ENCODE results near the gene DISP3. TPM values are rescaled to one million over a fixed set of nuclear protein-coding genes. Genes with fewer than 3 reads are reported as not detected.

Gene DISP3
- total and polyA plus RNA-seq, 2 of the 13 experiments (the other 11 are each of a cell fraction or from before 2014, with no cell fraction given): 0.08 to 0.13 TPM

GRCh38 chr1:11558871-11559590 lies 80.1 kb downstream of the DISP3 start (continued):
- TF ChIP-seq STAG1 (CRISPR knock-in tag; IDR thresholded peaks at IDR 0.05): no peak
- TF ChIP-seq TAF1 (CRISPR knock-in tag; IDR thresholded peaks at IDR 0.05): no peak

DNA sequence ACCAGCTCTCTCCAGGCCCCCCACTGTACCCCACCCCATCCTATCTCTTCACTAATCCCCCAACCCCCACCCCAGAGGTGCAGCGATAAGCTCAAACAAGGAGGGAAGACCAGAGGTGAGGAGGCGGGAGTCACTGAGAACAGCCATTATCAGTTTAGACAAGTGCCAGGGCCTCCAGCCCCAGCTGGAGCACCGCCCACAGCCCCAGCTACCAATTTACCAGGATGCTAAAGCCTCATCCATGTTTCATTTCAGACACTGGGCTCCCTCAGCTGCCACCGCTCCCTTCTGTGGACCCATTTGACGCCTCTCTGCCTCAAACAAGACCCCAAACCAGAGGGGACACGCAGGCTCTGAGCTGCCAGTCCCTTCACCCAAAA lies 80.6 kb downstream of the DISP3 start:
- ChIA-PET CTCF (ENCODE audit: low intra/inter-chr PET ratio, low total read pairs) (no interaction called here), POLR2A (no interaction called here)
- FAIRE-seq (no peak), ATAC-seq (no peak), DNase-seq (ENCODE audit: low spot score) (no peak)
- no peak overlapping the region for H3K9ac ChIP-seq (ENCODE audit: insufficient read depth, low read depth, low read length)
- H2AFZ ChIP-seq (ENCODE audit: low read length): no peak overlapping the region
- H3K4me2 ChIP-seq (ENCODE audit: low read depth, low read length): no peak overlapping the region
- in situ Hi-C loops (cut with HindIII; ENCODE audit: extremely low pct_ligation_motif_present, low pct_unique_long_range_greater_than_20kb) (no loop called here), intact Hi-C loops (cut with micrococcal nuclease; ENCODE audit: unreplicated experiment) (no loop called here)
- BruUV-seq (replicated peaks): no TSS peak
- no peaks in the 10 kb centered on the region for H3K9me3 ChIP-seq (ENCODE audit: low read length)
- H3K36me3 ChIP-seq (replicated peaks in 1 of 2; ENCODE audit: control insufficient read depth in 1 of 2, insufficient read depth in 2 of 2, low read length in 2 of 2): no peaks in the 10 kb centered on the region
- H3K4me3 ChIP-seq (replicated peaks in 1 of 3; ENCODE audit: insufficient read depth in 1 of 3, low read depth in 2 of 3, low read length in 3 of 3): no peak overlapping the region
- H3K79me2 ChIP-seq (ENCODE audit: insufficient read depth, low read length): no peaks in the 10 kb centered on the region
- H3K27me3 ChIP-seq (ENCODE audit: control insufficient read depth in 1 of 2, insufficient read depth in 2 of 2, low read length in 2 of 2): peaks cover 1 to 27% of the 10 kb centered on the region in 2 experiments; a peak in 3 of 5 replicates
- no peak overlapping the region for H3K27ac ChIP-seq (ENCODE audit: extremely low read length, insufficient read depth, low read length)
- no peaks in the 10 kb centered on the region for H3K4me1 ChIP-seq (ENCODE audit: insufficient read depth, low read length)
- H4K20me1 ChIP-seq (ENCODE audit: insufficient read depth, low read length): no peaks in the 10 kb centered on the region
- WGBS (ENCODE audit: low lambda C conversion rate): 14% methylated on average over 6 of the region's 6 CpGs
- TF ChIP-seq PHF20 (CRISPR knock-in tag; IDR thresholded peaks at IDR 0.05) (no peak), IKZF4 (CRISPR knock-in tag; IDR thresholded peaks at IDR 0.05; ENCODE audit: borderline replicate concordance, low read depth, not compliant biosample characterization) (no peak), SAFB2 (CRISPR knock-in tag; IDR thresholded peaks at IDR 0.05; ENCODE audit: borderline replicate concordance, low read depth) (no peak), ZNF451 (CRISPR knock-in tag; IDR thresholded peaks at IDR 0.05) (no peak), HMGXB3 (CRISPR knock-in tag; IDR thresholded peaks at IDR 0.05; ENCODE audit: borderline replicate concordance) (no peak), CTCF (CRISPR knock-in tag; IDR thresholded peaks at IDR 0.05) (no peak), CREM (IDR thresholded peaks at IDR 0.05) (no peak), CREM (CRISPR knock-in tag; IDR thresholded peaks at IDR 0.05) (no peak), BCL3 (CRISPR knock-in tag; IDR thresholded peaks at IDR 0.05) (no peak), ZNF460 (CRISPR knock-in tag; IDR thresholded peaks at IDR 0.05; ENCODE audit: borderline replicate concordance) (no peak), PPARG (CRISPR knock-in tag; conservative IDR thresholded peaks at IDR 0.05) (no peak), SRSF4 (IDR thresholded peaks at IDR 0.05; ENCODE audit: low read depth, low read length, poor library complexity, severe bottlenecking) (no peak), ZBTB38 (CRISPR knock-in tag; IDR thresholded peaks at IDR 0.05) (no peak)
- TF ChIP-seq, protein P1, sequence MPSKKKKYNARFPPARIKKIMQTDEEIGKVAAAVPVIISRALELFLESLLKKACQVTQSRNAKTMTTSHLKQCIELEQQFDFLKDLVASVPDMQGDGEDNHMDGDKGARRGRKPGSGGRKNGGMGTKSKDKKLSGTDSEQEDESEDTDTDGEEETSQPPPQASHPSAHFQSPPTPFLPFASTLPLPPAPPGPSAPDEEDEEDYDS (CRISPR knock-in tag; IDR thresholded peaks at IDR 0.05): no peak

All from HepG2 (cell line).